ENCODE measurements around the gene SIPA1L2.

Gene SIPA1L2

DNA sequence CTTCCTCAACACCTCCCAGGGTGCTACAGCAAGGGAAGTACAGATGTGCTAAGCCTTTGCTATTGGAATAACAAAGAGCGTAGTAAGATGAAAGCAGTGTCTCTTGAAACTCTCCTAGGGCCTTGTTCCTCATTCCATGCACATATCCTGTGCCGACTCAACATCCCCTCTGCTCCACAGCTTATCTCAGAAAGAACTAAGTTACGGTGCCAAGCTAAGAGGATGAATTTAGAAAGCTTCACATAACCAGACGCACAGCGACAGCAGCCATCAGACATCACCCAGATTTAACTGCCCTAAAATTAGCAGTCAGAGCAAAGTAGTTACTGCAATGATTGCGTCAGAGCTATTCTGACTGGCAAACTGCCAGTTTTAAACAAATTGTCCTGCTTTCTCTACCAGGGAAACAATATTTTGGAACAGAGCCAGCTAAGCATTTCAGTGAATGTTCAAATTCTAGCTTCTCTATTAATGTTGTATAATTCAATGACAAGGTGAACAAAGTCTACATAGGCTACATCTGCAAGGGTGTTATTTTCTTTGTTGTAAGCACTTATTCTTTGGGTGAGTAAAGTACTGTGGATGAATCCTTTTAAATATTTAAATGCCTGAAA, 9.5 kb downstream of the SIPA1L2 start:
- no peak overlapping the region for H3K4me2 ChIP-seq (ENCODE audit: low read depth, low read length, poor library complexity, severe bottlenecking)
- no peak overlapping the region for H3K27ac ChIP-seq (ENCODE audit: low read depth, low read length)
- no peaks in the 10 kb centered on the region for H3K36me3 ChIP-seq (ENCODE audit: low read length)
- no peak overlapping the region for H2AFZ ChIP-seq (ENCODE audit: low read depth, low read length, severe bottlenecking)
- no peaks in the 10 kb centered on the region for H3K79me2 ChIP-seq (ENCODE audit: insufficient read depth, low read length)
- H3K4me3 ChIP-seq (ENCODE audit: insufficient read depth, low read length, poor library complexity, severe bottlenecking), result no peak overlapping the region
- no peaks in the 10 kb centered on the region for H3K27me3 ChIP-seq (ENCODE audit: low read length)
- no peaks in the 10 kb centered on the region for H3F3A ChIP-seq (ENCODE audit: insufficient read depth)
- TF ChIP-seq EZH2phosphoT487 (conservative IDR thresholded peaks at IDR 0.05; ENCODE audit: low read length), result no peak
- TF ChIP-seq, protein P1, sequence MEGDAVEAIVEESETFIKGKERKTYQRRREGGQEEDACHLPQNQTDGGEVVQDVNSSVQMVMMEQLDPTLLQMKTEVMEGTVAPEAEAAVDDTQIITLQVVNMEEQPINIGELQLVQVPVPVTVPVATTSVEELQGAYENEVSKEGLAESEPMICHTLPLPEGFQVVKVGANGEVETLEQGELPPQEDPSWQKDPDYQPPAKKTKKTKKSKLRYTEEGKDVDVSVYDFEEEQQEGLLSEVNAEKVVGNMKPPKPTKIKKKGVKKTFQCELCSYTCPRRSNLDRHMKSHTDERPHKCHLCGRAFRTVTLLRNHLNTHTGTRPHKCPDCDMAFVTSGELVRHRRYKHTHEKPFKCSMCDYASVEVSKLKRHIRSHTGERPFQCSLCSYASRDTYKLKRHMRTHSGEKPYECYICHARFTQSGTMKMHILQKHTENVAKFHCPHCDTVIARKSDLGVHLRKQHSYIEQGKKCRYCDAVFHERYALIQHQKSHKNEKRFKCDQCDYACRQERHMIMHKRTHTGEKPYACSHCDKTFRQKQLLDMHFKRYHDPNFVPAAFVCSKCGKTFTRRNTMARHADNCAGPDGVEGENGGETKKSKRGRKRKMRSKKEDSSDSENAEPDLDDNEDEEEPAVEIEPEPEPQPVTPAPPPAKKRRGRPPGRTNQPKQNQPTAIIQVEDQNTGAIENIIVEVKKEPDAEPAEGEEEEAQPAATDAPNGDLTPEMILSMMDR (IDR thresholded peaks at IDR 0.05; ENCODE audit: insufficient read depth, low read length, poor library complexity, severe bottlenecking), result no peak
- no peak overlapping the region for H3K9ac ChIP-seq (ENCODE audit: low read length)
- H4K20me1 ChIP-seq (ENCODE audit: low read depth, low read length), result no peaks in the 10 kb centered on the region
- H3K9me3 ChIP-seq (ENCODE audit: insufficient read depth, low read length), result no peaks in the 10 kb centered on the region
- H3K9me2 ChIP-seq (replicated peaks; ENCODE audit: insufficient read depth, low read length), result no peaks in the 10 kb centered on the region

GRCh38 chr1:232617237-232617636, 12.7 kb downstream of the SIPA1L2 start:
- Histone ChIP-seq H3K9me2 (replicated peaks; ENCODE audit: insufficient read depth, low read length) (no peaks in the 10 kb centered on the region), H3K27ac (ENCODE audit: low read depth, low read length) (no peak overlapping the region), H3K27me3 (ENCODE audit: low read length) (no peaks in the 10 kb centered on the region), H3F3A (ENCODE audit: insufficient read depth) (no peaks in the 10 kb centered on the region), H3K36me3 (ENCODE audit: low read length) (no peaks in the 10 kb centered on the region), H2AFZ (ENCODE audit: low read depth, low read length, severe bottlenecking) (no peak overlapping the region), H3K9ac (ENCODE audit: low read length) (no peak overlapping the region), H3K79me2 (ENCODE audit: insufficient read depth, low read length) (no peaks in the 10 kb centered on the region), H4K20me1 (ENCODE audit: low read depth, low read length) (no peaks in the 10 kb centered on the region), H3K9me3 (ENCODE audit: insufficient read depth, low read length) (no peaks in the 10 kb centered on the region), H3K4me2 (ENCODE audit: low read depth, low read length, poor library complexity, severe bottlenecking) (no peak overlapping the region), H3K4me3 (ENCODE audit: insufficient read depth, low read length, poor library complexity, severe bottlenecking) (no peak overlapping the region)
- TF ChIP-seq EZH2phosphoT487 (conservative IDR thresholded peaks at IDR 0.05; ENCODE audit: low read length), result no peak
- TF ChIP-seq, protein P1 (IDR thresholded peaks at IDR 0.05; ENCODE audit: insufficient read depth, low read length, poor library complexity, severe bottlenecking), result no peak

DNA sequence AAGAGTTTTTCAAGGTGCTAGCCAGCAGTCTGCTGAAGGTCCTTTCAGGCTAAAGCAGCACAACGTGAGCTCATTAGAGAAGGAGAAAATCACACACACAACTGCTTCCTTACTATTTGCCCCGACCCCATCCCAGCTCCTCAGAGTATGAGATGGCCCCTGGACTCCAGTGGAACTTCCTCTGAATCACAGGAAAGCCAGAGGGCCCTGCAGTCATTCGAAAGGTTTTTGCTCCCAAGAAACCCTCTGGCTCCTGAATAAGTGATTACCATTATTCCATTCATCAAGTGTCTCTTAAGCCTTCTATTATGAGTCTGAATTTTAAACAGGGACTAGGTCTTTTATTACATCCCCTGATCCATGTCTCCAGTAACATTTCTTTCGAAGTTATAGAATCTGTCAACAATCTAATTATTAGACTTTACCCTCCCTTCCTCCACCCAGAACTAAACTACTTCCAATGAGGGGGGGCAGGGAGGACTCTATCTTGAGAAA, 14.6 kb downstream of the SIPA1L2 start:
- no peaks in the 10 kb centered on the region for H4K20me1 ChIP-seq (ENCODE audit: low read depth, low read length)
- no peaks in the 10 kb centered on the region for H3K27me3 ChIP-seq (ENCODE audit: low read length)
- no peak overlapping the region for H3K4me2 ChIP-seq (ENCODE audit: low read depth, low read length, poor library complexity, severe bottlenecking)
- H3K9me3 ChIP-seq (ENCODE audit: insufficient read depth, low read length), result no peaks in the 10 kb centered on the region
- H3K9me2 ChIP-seq (replicated peaks; ENCODE audit: insufficient read depth, low read length), result no peaks in the 10 kb centered on the region
- H3K79me2 ChIP-seq (ENCODE audit: insufficient read depth, low read length), result no peaks in the 10 kb centered on the region
- no peak overlapping the region for H3K4me3 ChIP-seq (ENCODE audit: insufficient read depth, low read length, poor library complexity, severe bottlenecking)
- no peak overlapping the region for H3K9ac ChIP-seq (ENCODE audit: low read length)
- no peak for TF ChIP-seq EZH2phosphoT487 (conservative IDR thresholded peaks at IDR 0.05; ENCODE audit: low read length)
- TF ChIP-seq, protein P1 (IDR thresholded peaks at IDR 0.05; ENCODE audit: insufficient read depth, low read length, poor library complexity, severe bottlenecking), result no peak
- no peak overlapping the region for H2AFZ ChIP-seq (ENCODE audit: low read depth, low read length, severe bottlenecking)
- H3K27ac ChIP-seq (ENCODE audit: low read depth, low read length), result no peak overlapping the region
- no peaks in the 10 kb centered on the region for H3K36me3 ChIP-seq (ENCODE audit: low read length)
- no peaks in the 10 kb centered on the region for H3F3A ChIP-seq (ENCODE audit: insufficient read depth)

Data from SU-DHL-6 (cell line).